Right renal cortex interstitium (tissue), 3 donors: ENCODE measurements around the gene FNDC5. TPM values are rescaled to one million over a fixed set of nuclear protein-coding genes. Genes with fewer than 3 reads are reported as not detected.

Experiments used
- DNase-seq, 3 donors: peaks; one replicate each; pipeline ENCODE4 v3.0.0-alpha.2; 2013; ENCODE audit warnings: low read depth in 3 of 3, low spot score in 2 of 3
- polyA plus RNA-seq, 3 donors: library from polyadenylated mRNA; unstranded; fragments of 120-200 nt; gene quantifications; one replicate each; pipeline ENCODE4 v1.2.1, GENCODE V29; 2013; ENCODE audit not compliant: insufficient read length in 3 of 3

The FNDC5 gene
- polyA plus RNA-seq, 3 donors = 45.6 to 60.6 (median 46.6) TPM

DNA sequence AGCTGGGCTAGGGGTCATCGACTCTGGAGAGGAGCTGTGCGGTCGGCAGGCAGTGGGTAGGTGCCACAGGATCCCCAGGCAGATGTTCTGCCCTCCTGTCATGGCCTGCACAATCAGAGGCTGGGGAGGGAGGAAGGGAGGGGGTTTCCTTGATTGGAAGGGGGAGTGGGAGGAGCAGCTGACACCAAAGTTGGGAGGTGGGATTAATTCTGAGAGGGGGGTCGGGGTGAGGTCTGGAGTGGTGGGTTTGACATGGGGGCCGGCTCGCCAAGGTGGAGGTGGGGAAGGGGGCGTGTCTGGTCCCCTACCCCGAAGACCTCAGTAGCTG, 14.9 kb upstream of the FNDC5 start:
- no peak for DNase-seq

DNA sequence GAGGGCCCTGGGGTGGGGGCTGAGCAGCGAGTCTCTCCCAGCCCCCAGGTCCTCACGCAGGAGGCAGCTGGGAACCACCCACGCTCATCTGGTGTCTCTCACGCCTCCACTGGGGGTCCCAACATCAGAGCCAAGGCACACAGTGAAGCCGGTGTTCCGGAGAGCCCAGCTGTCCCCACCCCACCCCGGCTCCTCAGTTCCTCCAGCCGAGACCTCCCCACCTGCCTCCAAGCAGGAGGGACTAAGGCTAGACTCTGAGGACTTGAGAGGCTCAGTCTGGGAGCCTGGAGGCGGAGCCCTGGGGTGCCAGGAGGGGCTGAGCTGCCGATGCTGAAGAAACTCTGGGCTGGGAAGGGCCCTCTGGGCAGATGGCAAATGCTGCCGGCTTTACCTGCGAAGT, 14.0 kb upstream of the FNDC5 start:
- DNase-seq = no peak

DNA sequence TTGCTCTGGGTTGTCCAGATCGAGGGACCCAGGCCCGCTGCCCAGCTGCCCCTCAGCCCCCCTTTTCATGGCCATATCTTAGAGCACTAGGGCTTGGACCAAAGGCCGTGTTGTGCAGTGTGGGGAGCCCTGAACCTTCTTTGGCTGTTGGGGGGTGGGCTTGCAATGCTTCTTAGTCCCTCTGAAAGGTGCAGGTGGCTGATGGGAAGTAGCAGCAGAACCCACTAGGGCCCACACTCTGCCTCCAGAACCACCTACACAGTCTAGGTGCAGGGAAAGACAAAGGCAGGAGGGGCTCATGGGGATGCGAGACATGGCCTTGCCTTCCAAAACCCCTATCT, 13.3 kb upstream of the FNDC5 start:
- no peak for DNase-seq

DNA sequence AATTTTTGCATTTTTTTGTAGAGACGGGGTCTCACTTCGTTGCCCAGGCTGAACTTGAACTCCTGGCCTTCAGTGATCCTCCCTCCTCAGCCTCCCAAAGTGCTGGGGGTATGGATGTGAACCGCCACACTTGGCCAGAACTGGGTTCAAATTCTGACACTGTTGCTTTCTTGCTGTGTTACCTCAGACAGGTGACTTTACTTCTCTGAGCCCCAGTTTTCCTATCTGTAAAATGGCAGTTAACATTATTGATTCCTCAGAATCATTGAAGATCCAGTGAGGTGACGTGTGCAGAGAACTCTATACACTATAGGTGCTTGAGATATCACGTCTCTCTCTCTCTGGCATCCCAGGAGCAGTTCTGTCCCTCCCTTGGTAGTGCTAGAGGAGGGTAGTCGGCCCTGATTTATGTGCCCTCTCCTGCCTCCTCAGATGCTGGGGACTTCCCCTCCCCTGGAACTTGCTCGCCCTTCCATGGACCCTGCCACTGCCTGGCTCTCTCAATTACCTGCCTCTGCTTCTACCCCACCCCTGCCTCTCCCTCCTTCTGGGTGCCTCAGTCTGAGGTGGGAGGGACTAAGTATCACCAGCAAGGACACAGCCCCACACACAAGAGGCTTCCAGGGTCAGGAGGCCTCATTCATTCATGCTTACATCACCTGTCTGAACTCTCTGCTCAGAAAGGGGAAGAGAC, 12.8 kb upstream of the FNDC5 start:
- no peak for DNase-seq

DNA sequence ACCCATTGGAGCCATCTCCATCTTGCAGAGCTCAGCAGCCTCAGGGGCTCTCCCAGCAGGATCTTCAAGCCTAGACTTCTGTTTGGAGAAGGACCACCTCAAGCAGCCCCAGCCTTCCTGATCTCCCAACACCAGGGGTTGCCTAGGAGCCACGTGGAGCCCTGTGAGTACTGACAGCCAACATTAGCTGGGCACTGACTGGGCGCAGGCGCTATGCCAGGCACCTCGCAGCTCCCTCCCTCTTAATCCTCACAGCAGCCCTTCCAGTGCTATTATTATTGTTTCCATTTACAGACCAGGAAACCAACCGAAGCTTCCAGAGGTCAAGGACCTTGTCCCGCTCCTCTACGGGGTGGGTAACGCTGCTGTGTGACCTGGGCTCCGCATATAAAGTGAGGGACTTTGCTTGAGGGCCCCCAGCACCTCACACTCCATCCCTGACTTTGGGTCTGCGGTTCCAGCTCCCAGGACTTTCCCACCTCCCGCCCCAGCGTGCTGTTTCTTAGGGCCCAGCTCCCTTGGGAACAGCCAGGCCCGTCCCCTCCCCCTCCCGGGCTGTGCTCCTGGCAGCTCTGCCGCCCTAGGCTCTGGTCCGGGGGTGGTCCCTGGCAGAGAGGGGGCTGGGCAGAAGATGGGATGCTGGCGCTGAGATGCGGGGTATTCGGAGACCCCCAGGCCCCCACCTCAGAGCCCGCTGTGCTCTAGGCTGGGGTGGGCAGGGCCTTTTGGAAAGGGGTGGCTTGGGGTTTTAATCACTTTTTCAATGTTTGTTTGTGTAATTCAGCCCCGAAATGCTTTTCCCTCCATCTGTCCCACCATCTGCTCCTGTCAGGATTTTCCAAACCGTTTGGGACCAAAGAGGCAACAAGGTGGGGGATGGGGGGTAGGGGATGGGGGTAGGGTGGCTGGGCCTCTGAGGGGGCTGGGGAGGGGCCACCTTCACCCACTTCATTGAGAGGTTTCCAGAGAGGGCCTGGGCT, 11.4 kb upstream of the FNDC5 start:
- DNase-seq = no peak

DNA sequence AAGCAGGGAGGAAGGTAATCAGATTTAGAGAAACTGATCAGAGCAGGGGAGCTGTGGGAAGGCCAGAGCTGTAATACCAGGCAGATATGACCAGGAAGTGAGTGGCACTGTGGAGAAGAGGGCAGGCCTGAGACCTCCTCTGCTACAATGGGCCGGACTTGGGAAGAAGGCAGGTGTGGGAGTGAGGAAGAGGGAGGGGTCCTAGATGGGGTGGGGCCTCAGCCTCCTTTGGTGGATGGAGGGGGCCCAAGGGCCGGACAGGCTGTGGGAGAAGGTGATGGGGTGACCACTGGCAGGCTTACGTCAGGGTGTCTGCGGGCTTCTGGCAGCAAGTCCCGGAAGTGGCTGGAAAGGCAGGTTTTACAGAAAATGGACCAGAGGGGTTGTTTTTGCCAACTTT, 10.6 kb upstream of the FNDC5 start:
- DNase-seq = no peak

DNA sequence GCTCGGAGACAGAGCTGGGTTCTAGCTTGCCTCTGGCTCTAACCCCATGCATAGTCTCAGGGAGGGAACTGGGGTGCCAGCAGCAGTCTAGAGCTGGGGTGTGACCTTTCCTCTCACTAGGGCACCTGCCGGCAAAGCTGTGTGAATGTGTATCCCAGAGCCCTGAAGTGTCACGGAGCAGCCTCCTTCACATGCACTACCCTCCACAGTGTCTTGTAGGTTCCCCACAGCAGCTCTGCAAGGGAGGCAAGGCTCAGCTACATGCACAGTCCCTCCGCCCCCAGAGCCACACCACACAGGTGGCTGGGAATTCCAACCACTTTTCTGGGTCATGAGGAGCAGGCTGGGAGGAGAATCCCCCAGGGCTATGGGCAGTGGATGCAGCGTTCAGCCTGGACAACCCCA, 7.9 kb upstream of the FNDC5 start:
- DNase-seq = no peak

DNA sequence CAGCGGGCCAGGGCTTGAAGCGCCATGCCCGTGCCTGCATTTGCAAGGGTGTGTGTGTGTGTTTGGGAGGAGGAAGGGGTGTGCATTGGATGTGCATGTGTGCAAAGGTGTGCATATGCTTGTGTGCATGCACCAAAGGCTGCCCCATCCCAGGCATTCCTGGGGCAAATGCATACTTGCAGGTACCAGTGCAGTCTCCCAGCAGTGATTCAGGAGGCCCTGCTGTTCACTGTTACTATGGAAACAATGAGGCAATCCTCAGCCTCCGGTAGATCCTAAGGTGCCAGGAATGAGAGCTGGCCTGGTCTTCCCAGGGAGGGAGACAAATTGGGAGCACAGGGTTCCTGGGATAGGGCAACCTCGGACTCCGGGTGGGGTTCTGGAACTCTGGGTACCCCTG, 7.5 kb upstream of the FNDC5 start:
- DNase-seq = no peak

DNA sequence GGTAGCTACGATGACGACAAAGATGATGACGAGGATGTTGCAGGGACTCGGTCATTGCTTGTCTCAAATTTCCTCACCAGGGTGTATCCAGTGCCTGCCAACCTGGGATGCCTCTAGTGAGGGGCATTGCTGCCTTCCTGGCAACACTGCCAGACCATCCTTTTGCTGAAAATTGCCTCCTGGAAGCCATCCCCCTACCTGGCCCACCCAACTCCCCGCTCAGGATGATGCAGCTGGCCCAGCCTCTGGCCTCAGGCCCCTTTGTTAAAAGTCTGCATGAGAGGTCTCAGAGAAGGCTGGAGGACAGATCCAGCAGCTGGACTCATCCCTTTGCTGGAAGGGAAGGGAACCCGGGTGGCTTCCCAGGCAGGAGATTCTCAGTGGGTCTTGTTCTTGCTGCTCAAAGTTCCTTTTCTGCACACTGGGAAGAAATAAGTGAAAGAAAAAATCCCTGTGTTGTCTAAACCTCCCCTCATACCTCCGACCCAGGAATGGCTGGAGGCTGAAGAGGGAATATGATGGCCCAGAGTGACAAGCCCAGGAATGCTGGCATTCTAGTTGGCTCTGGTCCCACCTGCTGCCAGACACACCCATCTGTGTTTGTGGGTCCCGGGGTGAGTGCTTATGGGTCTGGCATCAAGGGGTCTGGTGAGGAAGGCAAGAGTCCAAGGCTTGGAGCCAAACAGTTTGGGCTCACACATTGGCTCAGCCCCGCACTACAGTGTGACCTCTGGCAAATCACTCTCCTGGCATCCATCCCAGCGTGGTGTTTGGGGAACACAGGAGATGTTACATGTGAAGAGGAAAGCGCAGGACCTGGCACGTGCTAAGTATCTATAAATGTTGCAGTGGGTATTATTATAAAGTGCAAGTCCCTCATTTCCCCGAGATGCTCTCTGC, 6.7 kb upstream of the FNDC5 start:
- no peak for DNase-seq

DNA sequence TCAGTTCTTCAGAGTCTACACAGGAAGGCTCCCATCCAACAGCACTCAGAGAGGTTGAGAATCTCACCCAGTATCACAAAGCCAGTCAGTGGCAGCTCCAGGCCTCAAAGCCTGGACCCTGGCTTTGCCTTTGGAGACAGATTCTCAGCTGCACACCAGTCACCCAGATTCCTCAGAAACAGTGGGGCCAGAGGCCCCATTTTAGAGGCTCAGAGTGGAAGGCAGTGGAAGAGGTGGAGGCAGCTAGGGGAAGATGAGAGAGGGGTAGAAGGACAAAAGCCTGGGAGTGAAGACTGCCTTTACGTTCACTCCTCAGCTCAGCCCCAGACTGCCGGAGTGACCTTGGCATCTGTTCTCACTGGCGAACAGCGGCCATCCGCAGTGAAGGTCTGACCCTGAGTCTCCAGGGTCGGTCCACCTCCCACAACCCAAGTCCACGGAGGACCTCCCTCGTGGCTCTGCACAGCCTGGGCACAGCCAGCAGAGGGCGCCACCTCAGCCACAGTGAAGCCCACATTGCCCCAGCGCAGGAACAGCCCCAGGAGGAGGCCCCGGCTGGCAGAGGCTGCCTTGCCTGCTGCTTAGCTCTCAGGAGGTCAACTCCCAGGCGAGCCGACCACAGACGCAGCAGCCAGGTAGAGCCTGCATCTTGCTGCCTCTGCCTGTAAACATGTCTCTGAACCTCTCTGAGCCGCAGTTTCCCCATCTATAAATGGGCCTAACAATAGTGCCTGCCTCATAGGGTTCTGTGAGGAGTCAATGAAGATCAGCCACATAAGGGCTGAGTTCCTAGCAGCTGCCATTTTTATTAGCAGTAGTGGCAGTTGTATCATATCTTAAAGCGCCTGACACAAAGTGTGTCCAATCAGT, 5.9 kb upstream of the FNDC5 start:
- no peak for DNase-seq

DNA sequence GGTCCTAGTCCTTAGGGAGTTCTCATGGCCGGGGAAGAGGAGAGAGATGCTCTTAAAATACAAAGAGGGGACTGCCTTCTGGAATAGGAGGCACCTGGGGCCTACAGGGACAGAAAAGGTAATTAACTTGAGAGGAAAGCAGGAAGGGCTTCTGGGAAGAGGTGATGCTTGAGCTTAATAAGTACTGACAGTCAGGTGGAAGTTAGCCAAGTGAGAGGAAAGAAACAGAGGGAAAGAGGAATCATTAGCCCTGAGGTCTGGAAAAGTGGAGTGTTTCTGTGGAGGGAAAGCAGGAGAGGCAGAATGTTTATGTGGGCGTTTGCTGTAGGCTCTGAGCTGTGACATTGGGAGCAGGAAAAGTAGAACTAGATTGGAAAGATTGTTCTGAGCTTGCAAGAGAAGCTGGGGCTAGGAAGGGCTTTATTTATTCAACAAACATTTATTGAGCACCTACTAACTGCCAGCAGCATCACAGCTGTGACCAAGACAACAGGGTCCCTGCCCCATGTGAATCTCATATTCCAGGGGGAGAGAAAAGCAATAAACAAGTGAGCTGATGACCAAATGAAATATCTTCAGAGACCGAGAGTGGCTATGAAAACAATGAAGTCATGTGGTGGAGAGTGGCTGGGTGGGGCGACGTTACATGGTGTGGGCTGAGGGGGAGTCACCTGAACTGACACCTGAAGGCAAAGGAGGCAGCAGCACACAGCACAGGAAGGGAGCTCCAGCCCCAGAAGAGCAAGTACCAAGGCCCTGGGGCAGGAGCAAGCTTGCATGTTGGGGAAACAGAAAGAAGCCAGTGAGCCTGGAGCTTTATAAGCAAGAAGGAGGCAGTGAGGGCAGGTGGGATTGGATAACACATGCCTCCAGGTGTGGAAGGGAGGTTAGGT, 4.4 kb upstream of the FNDC5 start:
- DNase-seq = no peak

DNA sequence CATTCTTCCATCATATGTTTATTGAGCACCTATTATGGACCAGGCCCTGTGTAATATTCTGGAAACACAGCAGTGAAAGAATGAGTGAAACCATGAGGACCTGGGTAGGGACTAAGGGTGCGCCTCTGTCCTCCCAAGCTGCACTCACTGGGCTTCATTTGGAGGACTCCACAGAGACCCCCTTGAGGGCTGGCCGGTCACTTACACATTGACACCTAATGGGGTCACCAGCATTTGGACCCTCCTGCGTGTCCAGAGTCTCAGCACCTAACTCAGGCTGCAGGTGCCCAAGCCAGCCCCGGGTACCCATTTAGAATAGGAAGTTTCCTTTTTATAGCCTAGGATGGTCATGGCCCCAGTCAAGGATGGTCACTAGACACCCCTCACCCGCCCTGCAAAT, 2.8 kb upstream of the FNDC5 start:
- no peak for DNase-seq

DNA sequence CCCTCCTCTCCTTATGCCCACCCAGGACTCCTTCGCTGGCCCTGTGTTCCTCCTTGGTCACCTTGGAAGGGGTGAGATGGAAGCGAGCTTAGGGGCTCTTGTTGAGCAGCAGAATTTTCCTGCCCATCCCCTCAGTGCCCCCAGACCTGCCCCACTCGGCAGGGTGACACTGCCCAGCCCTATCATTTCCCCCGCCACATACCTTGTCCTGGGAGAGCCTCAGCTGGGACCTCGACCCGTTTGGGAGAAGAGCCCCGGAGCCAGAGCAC, 1.4 kb upstream of the FNDC5 start:
- no peak for DNase-seq

DNA sequence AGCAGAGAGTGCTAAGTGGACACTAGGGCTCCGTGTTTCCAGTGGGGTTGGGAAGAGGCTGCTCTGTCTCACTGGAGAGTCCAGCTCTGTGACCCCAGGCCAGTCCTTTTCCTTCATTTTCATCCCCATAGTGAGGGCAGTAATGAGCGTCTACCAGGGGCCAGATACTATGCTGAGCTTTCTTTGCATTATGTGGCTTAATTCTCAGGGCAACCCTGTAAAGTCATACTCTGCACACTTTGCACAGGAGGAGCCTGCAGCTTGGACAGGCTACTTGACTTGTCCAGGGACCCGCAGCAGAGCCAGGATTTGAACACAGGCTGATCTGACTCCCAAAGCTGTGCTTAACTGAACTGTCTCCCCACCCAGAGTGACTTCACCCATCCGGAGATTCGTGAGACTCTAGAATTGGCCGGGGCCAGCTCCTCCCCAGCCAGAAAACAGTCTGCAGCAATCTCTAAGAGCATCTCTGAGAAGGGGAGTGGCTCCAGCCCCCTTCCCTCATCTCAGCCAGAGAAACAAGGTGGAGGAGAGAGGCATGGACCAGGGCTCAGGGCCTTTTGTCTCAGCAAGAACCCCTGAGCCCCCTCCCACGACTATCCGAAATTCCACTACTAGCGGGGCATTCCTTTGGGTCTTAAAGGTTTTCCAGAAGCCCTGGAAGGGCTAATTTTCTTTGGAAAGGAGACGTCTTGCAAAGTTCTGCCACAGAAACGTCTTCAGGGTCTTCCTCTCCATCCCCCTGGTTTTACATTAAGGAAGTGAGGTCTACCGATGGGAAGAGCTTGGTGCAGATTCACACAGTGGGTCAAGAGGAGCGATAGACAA, 866 bp upstream of the FNDC5 start:
- DNase-seq = no peak

DNA sequence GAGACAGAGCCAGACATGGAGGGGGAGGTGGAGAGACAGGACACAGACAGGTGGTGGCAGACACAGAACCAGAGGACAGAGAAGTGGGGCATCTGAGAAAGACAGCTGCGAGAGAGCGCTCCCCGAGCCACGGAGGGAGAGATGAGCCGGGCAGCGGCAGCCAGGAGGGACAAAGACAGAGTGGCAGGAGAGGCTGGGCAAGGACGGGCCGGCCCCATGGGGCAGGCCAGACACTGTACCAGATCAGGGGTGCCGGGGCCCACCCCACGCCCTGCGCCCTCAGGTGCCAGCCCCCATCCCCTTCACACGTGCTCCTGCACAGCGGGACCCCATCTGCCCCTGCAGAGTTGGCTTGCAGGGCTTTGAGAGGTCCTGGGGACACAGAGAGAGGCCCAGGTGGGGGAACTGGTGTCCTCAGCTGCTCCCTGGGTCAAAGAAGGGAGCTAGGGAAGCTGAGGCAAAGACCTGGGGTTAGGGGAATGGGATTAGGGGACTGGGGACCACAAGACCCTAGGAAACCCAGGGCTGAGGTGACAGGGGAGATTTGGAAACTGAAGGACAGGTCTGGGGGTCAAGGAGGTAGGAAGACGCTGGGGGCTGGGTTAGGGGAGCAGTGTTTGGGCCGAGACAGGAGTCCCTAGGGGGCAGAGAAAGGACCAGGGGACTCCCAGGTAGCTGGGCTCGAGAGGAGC, 643 bp downstream of the FNDC5 start:
- DNase-seq = no peak

DNA sequence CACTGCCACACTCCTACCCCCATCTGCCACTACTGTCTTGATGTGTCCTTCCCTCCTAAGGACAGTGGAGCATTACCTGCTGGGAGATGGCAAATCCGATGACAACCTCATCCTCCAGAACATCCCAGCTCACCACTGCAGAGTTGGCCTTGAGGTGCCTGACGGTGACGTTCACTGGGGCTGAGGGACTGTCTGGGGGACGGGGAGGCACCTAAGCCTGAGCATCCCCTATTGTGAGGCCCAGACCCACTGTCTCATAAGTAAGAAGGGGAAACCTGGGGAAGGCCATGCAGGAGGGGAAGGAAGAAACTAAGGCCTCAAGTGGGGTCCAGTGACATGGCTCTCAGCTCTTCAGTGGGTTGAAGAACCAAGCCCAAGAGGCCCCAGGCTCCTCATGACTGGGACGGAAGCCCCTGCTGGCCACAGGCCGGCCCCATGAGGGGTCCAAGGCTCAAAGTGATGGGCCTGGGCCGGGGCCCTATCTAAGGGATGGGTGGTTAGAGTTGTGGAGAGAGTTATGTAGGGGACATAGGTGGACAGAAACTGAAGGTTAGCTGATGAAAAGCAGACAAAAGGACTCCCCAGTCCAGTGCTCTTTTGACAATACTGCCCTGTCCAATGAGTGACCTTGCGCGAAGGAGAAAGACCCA, 1.8 kb downstream of the FNDC5 start:
- no peak for DNase-seq

DNA sequence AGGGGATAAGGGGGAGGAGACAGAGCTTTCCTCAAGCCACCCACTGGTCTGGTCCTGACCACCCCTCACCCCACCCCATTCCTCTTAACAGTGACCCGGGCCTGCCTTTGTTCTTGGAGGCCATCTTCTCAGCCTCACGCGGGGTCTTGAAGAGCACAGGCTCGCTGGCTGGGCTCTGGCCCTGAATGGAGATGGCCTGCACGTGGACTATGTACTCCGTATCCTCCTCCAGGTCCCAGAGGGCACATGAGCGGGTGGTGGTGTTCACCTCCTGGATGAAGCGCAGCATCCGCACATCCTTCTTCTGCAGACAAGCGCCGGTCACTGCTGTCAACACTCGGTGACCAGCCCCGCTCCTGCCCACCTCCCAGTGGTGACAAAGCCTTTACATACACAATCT, 2.6 kb downstream of the FNDC5 start:
- no peak for DNase-seq

DNA sequence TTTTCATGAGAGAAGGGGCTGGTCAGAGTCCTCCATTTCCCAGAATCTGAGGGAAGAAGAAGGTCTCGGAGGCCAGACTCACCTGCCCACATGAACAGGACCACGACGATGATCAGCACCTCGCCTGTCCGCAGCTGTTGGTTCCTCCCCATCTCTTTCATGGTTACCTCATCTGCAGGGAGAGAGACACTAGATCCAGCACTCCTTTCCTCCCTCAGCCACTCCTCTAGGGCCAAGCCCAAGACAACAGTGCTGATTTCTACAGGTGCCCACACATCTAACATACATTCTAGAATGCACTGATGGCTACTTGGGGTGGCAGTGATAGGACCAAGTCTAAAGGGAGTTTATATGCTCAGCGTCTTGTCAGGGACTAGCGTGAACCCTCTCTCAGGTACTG, 3.0 kb downstream of the FNDC5 start:
- DNase-seq = no peak
